ENCODE data around the gene PTPRE.

DNA sequence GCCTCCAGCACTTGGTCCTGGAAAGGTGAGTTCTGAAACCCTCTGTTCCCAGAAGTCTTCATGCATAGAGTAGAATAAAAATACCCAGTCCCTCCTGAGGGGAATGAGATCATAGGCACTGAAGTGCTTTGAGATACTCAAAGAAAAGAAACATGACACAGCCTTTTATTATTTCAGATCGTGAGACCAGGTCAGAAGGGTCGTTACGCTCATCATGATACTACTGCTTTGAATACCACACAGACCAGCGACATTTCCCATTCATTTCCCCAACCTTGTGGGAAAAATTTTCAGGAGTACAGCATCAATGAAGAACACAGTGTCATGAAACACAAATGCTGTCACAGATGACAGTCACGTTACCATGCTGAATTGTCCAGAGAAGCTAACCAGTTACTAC lies 29.2 kb upstream of the PTPRE start:
- TF ChIP-seq, protein P1, sequence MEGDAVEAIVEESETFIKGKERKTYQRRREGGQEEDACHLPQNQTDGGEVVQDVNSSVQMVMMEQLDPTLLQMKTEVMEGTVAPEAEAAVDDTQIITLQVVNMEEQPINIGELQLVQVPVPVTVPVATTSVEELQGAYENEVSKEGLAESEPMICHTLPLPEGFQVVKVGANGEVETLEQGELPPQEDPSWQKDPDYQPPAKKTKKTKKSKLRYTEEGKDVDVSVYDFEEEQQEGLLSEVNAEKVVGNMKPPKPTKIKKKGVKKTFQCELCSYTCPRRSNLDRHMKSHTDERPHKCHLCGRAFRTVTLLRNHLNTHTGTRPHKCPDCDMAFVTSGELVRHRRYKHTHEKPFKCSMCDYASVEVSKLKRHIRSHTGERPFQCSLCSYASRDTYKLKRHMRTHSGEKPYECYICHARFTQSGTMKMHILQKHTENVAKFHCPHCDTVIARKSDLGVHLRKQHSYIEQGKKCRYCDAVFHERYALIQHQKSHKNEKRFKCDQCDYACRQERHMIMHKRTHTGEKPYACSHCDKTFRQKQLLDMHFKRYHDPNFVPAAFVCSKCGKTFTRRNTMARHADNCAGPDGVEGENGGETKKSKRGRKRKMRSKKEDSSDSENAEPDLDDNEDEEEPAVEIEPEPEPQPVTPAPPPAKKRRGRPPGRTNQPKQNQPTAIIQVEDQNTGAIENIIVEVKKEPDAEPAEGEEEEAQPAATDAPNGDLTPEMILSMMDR (conservative IDR thresholded peaks at IDR 0.05; ENCODE audit: low read length): no peak
- no peak for TF ChIP-seq EZH2phosphoT487 (IDR thresholded peaks at IDR 0.05; ENCODE audit: borderline replicate concordance)

All from Loucy (cell line).